ENCODE data around the gene ACBD4.

- TF ChIP-seq CTCF (conservative IDR thresholded peaks at IDR 0.05; ENCODE audit: low read length) (no peak), EZH2phosphoT487 (IDR thresholded peaks at IDR 0.05; ENCODE audit: borderline replicate concordance) (no peak)
These were observed 29.3 kb downstream of the ACBD4 start for GRCh38 chr17:45164734-45165269.

All from Loucy (cell line).